A549 (cell line): Measurements from ENCODE around the gene STARD3NL.

Source experiments
- JUN ChIP-seq, 2 experiments: fragments of >200 bp; sonication (Bioruptor Twin); formaldehyde crosslinking; IDR thresholded peaks; 2 replicates in 1 of 2; 3 replicates in 1 of 2; pipeline ENCODE4 v1.6.1; 2016 to 2017
- RCOR1 ChIP-seq: fragments of 150-350 bp; IDR thresholded peaks from 2 replicates; pipeline ENCODE4 v1.6.1; 2014; ENCODE audit warnings: antibody characterized with exemption, low read length, low read depth

DNA sequence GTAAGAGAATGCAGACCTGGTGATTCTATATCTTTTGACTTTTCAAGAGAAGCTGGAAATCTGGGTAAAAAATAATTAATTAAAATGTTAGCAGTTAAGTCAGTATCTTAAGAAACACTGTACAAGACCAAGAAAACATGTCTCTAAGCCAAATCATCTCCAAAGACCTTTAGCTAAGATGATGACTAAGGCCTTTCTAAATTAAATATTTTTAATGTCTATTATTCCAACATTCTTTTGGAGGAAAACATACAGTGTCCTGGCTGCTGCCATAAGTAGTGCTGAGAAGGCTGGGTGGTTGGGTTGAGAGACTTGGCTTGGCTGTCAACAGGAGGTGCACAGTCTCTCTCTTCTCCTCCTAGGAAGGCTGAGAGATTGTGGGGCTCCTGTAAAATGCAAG lies 20.3 kb downstream of the STARD3NL start:
- no peak for TF ChIP-seq JUN (IDR thresholded peaks at IDR 0.05)
- no peak for TF ChIP-seq RCOR1
